NCI-H2196 (cell line): ENCODE results near the gene TGM2.

Experiments
- DNase-seq: peaks from one replicate; lab custom pipeline; 2025; ENCODE audit not compliant: unreplicated experiment; lab: John Stamatoyannopoulos, UW

Gene TGM2

GRCh38 chr20:38162878-38163875 is 1.9 kb downstream of the TGM2 start:
- DNase-seq, result no peak

DNA sequence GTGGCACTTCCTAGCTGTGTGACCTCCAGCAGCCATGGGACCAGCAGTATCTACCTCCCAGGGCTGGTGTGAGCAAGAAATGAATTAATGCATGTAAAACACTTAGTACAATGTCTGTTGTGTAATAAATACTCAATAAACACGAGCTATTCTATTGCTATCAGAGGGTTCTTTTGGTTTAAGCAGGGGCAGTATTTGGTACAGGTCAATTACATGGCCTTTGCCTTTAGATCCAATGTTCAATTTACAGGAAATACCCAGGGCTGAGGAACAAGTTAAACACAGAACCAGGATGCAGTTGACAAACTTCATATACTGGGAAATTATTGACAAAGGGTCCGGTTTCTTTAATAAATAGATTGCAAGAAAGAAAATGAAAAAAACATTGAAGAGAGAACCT is 2.9 kb downstream of the TGM2 start:
- DNase-seq, result no peak

- no peak for DNase-seq
These were observed 3.7 kb downstream of the TGM2 start for GRCh38 chr20:38161412-38161774.

- DNase-seq, result no peak
These were observed 4.9 kb downstream of the TGM2 start for GRCh38 chr20:38159957-38160756.

GRCh38 chr20:38159566-38159956 is 5.5 kb downstream of the TGM2 start:
- no peak for DNase-seq

GRCh38 chr20:38158701-38159351 is 6.2 kb downstream of the TGM2 start:
- DNase-seq, result no peak

DNA sequence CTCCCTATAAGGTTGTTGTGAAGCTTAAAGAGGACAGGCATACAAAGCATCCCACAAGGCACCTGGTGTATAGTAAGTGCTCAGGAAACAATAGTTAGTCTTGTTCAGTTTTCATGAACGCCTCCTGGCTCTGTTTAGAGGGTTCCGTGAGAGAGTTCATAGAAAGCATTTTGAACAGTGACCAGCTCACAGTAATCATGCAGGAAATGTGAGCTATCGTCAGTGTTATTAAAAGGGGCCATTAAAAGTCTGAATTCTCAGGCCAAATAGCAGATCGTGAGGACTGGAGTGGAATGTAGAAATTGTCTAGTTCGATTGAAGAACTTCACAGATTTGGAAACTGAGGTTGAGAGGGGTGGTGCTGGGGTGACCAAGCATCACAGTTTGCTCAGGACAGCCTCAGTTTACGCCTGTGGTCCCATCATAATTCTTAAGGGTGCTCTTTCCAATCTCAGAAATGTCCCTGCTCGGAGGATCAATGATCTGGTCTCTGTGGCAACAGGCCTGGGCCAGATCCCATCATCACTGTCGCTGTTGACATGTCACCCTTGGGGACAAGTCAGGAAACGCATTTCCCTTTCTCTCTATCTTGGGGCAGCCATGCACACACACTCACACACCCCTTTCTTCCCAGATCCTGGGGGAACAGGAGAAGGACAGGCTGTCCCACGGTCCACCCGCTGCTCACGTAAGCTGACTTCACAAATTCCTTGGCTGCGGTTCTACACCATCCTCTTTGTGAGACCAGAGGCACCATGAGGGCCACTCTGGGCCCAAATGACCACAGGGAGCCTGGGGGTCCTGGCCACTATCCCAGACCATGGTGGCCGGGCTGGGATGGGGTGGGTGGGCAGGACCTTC is 7.2 kb downstream of the TGM2 start:
- no peak for DNase-seq

- no peak for DNase-seq
These were observed 8.0 kb downstream of the TGM2 start for GRCh38 chr20:38156888-38157634.

- no peak for DNase-seq
These were observed 8.8 kb downstream of the TGM2 start for GRCh38 chr20:38156280-38156679.

GRCh38 chr20:38155811-38156210 is 9.3 kb downstream of the TGM2 start:
- no peak for DNase-seq

- DNase-seq, result no peak
These were observed 11.7 kb downstream of the TGM2 start for GRCh38 chr20:38153401-38153800.

GRCh38 chr20:38152621-38153221 is 12.3 kb downstream of the TGM2 start:
- no peak for DNase-seq

- no peak for DNase-seq
These were observed 12.9 kb downstream of the TGM2 start for GRCh38 chr20:38152175-38152620.

DNA sequence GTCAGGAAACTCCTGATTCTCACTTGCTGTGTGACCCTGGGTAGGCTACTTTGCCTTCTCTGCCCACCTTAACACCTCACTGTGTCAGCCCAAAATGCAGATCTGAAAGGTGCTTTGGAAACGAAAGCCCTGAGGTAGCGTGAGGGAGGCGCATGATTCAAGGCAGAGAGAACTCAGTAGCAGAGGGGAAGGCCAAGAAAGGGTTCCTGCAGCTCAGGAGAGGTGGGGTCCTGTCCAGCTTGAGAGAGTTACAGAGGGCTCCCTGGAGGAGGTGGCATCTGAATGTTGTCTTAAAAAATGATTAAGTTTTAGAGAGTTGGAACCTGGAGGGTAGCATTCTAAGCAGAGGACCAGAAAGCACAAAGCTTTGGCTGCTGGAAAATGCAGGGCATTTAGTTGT is 13.6 kb downstream of the TGM2 start:
- DNase-seq, result no peak

GRCh38 chr20:38150335-38151170 is 14.5 kb downstream of the TGM2 start:
- DNase-seq, result no peak

DNA sequence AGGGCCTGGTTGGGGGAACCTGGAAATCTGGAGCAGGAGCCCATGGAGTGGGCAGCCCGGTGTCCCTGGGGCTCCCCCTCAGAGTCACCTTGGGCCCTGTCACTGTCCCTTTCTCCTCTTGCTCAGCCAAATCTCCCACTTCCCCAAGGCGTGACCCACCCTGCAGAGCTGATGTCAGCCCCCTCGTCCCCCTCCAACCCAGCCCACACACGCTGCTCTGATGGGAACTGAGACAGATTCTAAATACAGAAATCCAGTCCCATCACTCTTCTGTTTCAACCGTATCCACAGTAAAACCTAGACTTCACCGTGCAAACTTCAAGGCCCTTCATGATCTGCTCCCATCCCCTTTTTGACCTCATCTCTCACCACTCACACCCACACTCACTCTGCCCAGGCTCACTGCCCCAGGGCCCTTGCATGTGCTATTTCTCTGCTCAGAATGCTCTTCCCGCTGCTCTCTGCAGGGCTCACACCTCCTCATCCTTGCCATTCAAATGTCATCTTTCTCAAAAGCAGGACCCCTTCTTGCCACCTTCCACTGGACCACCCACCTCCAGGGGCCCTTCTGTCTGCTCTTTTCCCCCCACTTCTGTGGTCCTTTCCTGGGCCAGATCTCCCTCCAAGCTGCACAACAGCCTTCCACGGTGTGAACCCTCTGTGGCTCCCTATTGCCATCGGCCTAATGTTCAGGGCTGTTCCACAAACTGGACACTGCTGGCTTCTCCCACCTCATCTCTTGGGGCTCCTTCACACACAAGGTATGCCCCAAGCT is 16.6 kb downstream of the TGM2 start:
- DNase-seq, result no peak

DNA sequence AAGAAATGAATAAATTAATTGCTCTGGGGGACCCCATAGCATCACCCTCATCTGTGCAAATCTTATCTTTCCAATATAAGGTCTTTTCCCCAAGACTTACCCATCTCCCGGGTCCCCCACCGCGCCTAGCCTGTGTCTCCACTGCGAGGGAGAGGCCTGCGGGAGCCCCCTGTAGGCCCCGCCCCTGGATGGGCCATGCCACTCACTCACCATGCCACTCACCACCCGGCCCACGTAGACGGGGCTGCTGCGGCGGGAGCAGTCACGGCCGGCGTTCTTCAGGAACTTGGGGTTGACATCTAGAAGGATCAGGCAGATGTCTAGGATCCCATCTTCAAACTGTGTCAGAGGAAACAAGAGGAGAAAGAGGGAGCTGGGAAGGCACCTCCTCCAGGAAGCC is 17.3 kb downstream of the TGM2 start:
- DNase-seq, result no peak

DNA sequence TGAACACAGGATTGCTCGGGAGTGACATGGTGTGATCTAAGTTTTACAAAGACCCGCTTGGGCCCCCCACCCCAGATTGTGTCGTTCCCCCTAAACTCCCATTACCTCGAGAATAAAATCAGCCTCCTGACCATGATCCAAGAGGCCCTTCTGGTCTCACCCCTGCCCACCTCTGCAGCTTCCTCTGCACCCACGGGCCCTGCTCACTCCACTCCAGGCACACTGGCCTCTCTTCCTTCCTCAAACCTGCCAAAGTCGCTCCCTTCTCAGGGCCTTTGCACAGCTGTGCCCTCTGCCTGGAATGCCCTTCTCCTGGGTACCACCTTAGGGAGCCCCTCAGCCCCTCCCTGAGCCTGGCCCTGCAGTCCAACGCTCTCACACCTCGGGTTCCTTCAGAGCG is 17.9 kb downstream of the TGM2 start:
- DNase-seq, result no peak
